ENCODE measurements around the gene FAF1.

The FAF1 gene

DNA sequence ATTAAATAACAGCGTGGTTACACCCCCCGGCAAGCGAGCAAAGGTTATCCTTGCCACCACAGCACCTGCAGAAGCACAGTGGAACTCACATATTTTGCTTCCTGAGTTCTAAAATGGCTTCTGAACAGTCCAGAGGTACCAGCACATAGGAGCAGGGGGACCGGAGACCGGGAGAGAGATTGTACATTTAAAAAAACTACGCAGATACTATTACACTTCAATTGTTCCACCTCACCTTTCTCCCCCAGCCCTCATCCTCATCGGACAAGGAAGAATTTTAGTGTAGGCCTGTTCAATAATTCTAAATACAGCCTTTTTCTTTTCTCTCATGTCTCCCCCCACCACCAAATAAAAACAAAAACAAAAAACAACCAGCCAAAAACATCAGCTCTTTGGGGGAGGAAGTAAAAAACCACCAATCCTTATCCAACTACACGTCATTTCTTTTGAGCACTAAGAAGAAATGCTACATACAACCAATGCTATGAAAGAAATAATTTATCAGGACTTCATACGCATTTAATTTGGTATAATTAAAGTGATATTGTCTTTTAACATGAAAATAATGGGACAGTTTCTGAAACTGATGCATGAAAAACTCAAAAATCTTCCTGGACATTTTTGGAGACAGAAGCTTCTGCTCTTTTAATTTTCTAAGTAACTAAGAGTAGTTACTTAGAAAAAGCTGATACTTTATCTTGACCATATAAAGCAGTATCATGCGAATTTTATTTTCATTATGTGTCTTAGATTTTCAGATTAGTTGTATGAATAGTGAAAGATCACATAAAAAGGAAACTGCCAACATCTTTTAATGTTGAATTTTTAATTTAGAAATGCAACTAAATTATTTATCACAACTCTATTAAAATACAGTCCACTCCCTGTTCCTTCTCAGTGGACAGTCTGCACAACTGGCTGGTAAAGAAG, 19.1 kb upstream of the FAF1 start (continued):
- TF ChIP-seq, protein P1, sequence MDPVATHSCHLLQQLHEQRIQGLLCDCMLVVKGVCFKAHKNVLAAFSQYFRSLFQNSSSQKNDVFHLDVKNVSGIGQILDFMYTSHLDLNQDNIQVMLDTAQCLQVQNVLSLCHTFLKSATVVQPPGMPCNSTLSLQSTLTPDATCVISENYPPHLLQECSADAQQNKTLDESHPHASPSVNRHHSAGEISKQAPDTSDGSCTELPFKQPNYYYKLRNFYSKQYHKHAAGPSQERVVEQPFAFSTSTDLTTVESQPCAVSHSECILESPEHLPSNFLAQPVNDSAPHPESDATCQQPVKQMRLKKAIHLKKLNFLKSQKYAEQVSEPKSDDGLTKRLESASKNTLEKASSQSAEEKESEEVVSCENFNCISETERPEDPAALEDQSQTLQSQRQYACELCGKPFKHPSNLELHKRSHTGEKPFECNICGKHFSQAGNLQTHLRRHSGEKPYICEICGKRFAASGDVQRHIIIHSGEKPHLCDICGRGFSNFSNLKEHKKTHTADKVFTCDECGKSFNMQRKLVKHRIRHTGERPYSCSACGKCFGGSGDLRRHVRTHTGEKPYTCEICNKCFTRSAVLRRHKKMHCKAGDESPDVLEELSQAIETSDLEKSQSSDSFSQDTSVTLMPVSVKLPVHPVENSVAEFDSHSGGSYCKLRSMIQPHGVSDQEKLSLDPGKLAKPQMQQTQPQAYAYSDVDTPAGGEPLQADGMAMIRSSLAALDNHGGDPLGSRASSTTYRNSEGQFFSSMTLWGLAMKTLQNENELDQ (tag by site-specific recombination; IDR thresholded peaks at IDR 0.05; ENCODE audit: low read depth), result no peak
- TF ChIP-seq, protein P2, sequence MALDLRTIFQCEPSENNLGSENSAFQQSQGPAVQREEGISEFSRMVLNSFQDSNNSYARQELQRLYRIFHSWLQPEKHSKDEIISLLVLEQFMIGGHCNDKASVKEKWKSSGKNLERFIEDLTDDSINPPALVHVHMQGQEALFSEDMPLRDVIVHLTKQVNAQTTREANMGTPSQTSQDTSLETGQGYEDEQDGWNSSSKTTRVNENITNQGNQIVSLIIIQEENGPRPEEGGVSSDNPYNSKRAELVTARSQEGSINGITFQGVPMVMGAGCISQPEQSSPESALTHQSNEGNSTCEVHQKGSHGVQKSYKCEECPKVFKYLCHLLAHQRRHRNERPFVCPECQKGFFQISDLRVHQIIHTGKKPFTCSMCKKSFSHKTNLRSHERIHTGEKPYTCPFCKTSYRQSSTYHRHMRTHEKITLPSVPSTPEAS (tag by site-specific recombination; IDR thresholded peaks at IDR 0.05), result no peak
- no peak for TF ChIP-seq HOXC10 (CRISPR knock-in tag; IDR thresholded peaks at IDR 0.05)
- no peak for TF ChIP-seq ZFP69B (tag by site-specific recombination; IDR thresholded peaks at IDR 0.05)
- TF ChIP-seq, protein P3, sequence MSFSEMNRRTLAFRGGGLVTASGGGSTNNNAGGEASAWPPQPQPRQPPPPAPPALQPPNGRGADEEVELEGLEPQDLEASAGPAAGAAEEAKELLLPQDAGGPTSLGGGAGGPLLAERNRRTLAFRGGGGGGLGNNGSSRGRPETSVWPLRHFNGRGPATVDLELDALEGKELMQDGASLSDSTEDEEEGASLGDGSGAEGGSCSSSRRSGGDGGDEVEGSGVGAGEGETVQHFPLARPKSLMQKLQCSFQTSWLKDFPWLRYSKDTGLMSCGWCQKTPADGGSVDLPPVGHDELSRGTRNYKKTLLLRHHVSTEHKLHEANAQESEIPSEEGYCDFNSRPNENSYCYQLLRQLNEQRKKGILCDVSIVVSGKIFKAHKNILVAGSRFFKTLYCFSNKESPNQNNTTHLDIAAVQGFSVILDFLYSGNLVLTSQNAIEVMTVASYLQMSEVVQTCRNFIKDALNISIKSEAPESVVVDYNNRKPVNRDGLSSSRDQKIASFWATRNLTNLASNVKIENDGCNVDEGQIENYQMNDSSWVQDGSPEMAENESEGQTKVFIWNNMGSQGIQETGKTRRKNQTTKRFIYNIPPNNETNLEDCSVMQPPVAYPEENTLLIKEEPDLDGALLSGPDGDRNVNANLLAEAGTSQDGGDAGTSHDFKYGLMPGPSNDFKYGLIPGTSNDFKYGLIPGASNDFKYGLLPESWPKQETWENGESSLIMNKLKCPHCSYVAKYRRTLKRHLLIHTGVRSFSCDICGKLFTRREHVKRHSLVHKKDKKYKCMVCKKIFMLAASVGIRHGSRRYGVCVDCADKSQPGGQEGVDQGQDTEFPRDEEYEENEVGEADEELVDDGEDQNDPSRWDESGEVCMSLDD (tag by site-specific recombination; IDR thresholded peaks at IDR 0.05), result no peak
- no peak for TF ChIP-seq ZNF621 (tag by site-specific recombination; IDR thresholded peaks at IDR 0.05)
- 0 out of 2 replicates have a peak, but pooled peaks have one; percentile 16 for TF ChIP-seq ZBTB7A (tag by site-specific recombination; IDR thresholded peaks at IDR 0.05; ENCODE audit: low read depth)
- no peak for TF ChIP-seq TRIM28 (IDR thresholded peaks at IDR 0.05; ENCODE audit: borderline replicate concordance, low read length)
- no peak for TF ChIP-seq ZNF707 (tag by site-specific recombination; IDR thresholded peaks at IDR 0.05)
- TF ChIP-seq ZNF600 (tag by site-specific recombination; IDR thresholded peaks at IDR 0.05), result peak; percentile 51; the same call in 1 of the 2 replicates
- no peak for TF ChIP-seq ZNF175 (tag by site-specific recombination; IDR thresholded peaks at IDR 0.05)
- no peak for TF ChIP-seq KLF16 (tag by site-specific recombination; IDR thresholded peaks at IDR 0.05)
- TF ChIP-seq ZNF24 (tag by site-specific recombination; IDR thresholded peaks at IDR 0.05), result 0 out of 2 replicates have a peak, but pooled peaks have one; percentile 58
- no peak for TF ChIP-seq ZFP41 (tag by site-specific recombination; IDR thresholded peaks at IDR 0.05; ENCODE audit: borderline replicate concordance)
- TF ChIP-seq, protein P4, sequence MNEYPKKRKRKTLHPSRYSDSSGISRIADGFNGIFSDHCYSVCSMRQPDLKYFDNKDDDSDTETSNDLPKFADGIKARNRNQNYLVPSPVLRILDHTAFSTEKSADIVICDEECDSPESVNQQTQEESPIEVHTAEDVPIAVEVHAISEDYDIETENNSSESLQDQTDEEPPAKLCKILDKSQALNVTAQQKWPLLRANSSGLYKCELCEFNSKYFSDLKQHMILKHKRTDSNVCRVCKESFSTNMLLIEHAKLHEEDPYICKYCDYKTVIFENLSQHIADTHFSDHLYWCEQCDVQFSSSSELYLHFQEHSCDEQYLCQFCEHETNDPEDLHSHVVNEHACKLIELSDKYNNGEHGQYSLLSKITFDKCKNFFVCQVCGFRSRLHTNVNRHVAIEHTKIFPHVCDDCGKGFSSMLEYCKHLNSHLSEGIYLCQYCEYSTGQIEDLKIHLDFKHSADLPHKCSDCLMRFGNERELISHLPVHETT (tag by site-specific recombination; IDR thresholded peaks at IDR 0.05), result no peak
- TF ChIP-seq ZNF529 (tag by site-specific recombination; IDR thresholded peaks at IDR 0.05; ENCODE audit: insufficient replicate concordance), result no peak
- no peak for TF ChIP-seq ZNF394 (tag by site-specific recombination; IDR thresholded peaks at IDR 0.05; ENCODE audit: borderline replicate concordance)
- TF ChIP-seq ZNF596 (tag by site-specific recombination; IDR thresholded peaks at IDR 0.05), result 0 out of 2 replicates have a peak, but pooled peaks have one; percentile 12
- no peak for TF ChIP-seq ZNF501 (tag by site-specific recombination; IDR thresholded peaks at IDR 0.05)
- no peak for TF ChIP-seq EGR2 (tag by site-specific recombination; IDR thresholded peaks at IDR 0.05; ENCODE audit: low read depth)
- TF ChIP-seq KLF9 (tag by site-specific recombination; IDR thresholded peaks at IDR 0.05; ENCODE audit: low read depth), result no peak
- no peak for TF ChIP-seq ZNF211 (tag by site-specific recombination; IDR thresholded peaks at IDR 0.05; ENCODE audit: low read depth)
- TF ChIP-seq ZNF157 (tag by site-specific recombination; IDR thresholded peaks at IDR 0.05), result no peak
- TF ChIP-seq ZFP3 (tag by site-specific recombination; IDR thresholded peaks at IDR 0.05; ENCODE audit: low read depth), result no peak
- no peak for TF ChIP-seq SALL2 (tag by site-specific recombination; IDR thresholded peaks at IDR 0.05; ENCODE audit: borderline replicate concordance)
- no peak for TF ChIP-seq ZNF558 (tag by site-specific recombination; IDR thresholded peaks at IDR 0.05)
- TF ChIP-seq ZNF423 (tag by site-specific recombination; IDR thresholded peaks at IDR 0.05), result no peak
- no peak for TF ChIP-seq ZNF561 (tag by site-specific recombination; IDR thresholded peaks at IDR 0.05; ENCODE audit: borderline replicate concordance)
- TF ChIP-seq, protein P5, sequence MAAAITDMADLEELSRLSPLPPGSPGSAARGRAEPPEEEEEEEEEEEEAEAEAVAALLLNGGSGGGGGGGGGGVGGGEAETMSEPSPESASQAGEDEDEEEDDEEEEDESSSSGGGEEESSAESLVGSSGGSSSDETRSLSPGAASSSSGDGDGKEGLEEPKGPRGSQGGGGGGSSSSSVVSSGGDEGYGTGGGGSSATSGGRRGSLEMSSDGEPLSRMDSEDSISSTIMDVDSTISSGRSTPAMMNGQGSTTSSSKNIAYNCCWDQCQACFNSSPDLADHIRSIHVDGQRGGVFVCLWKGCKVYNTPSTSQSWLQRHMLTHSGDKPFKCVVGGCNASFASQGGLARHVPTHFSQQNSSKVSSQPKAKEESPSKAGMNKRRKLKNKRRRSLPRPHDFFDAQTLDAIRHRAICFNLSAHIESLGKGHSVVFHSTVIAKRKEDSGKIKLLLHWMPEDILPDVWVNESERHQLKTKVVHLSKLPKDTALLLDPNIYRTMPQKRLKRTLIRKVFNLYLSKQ (tag by site-specific recombination; IDR thresholded peaks at IDR 0.05; ENCODE audit: borderline replicate concordance), result no peak
- no peak for TF ChIP-seq ZIC2 (tag by site-specific recombination; IDR thresholded peaks at IDR 0.05)
- TF ChIP-seq ZNF335 (tag by site-specific recombination; conservative IDR thresholded peaks at IDR 0.05), result no peak
- TF ChIP-seq ZNF121 (tag by site-specific recombination; IDR thresholded peaks at IDR 0.05), result no peak

All from HEK293 (cell line).